ENCODE measurements around the gene C19orf33. TPM values are rescaled to one million over a fixed set of nuclear protein-coding genes. Genes with fewer than 3 reads are reported as not detected.

C19orf33 gene
- total and polyA plus RNA-seq, 9 of the 15 experiments (the other 6 are each of a cell fraction or from before 2014, with no cell fraction given) = 3.2 TPM; not detected in 8

- Histone ChIP-seq H3K4me1 (replicated peaks in 1 of 2; ENCODE audit: control insufficient read depth in 2 of 2, insufficient read depth in 2 of 2, low read length in 2 of 2) (peaks cover 13 to 34% of the 10 kb centered on the region in 2 experiments; a peak in 4 of 5 replicates), H3K9me1 (ENCODE audit: control insufficient read depth, insufficient read depth, low read length) (no peaks in the 10 kb centered on the region), H3K36me3 (ENCODE audit: control insufficient read depth, insufficient read depth, low read length) (no peaks in the 10 kb centered on the region), H3K4me2 (ENCODE audit: insufficient read depth, low read length) (peak overlapping the region; percentile 86), H3K9ac (ENCODE audit: insufficient read depth in 1 of 2, low read depth in 2 of 2, low read length in 2 of 2) (peak overlapping the region; percentile 42 to 92), H2AFZ (ENCODE audit: low read depth, low read length) (peak overlapping the region; percentile 97), H3K4me3 (peak overlapping the region; percentile 85; the same call in 1 of the 2 replicates), H3K27ac (ENCODE audit: extremely low read depth, low read depth, low read length) (no peak overlapping the region), H4K20me1 (replicated peaks; ENCODE audit: control insufficient read depth, insufficient read depth, low read length) (no peaks in the 10 kb centered on the region), H3K9me3 (replicated peaks; ENCODE audit: control insufficient read depth, insufficient read depth, low read depth, low read length) (no peaks in the 10 kb centered on the region), H3K79me2 (ENCODE audit: control insufficient read depth, insufficient read depth, low read length) (peaks cover 2% of the 10 kb centered on the region; the same call in 1 of the 3 replicates), H3K27me3 (ENCODE audit: control insufficient read depth in 2 of 2, insufficient read depth in 2 of 2, low read length in 2 of 2) (no peaks in the 10 kb centered on the region)
- ChIA-PET POLR2A (interaction anchor here (0.7 to 2.6 kb wide), 4 partner anchors 10 to 47 kb away, joined by 4 to 8 read pairs (median 5); no protein-coding TSS in a partner anchor), CTCF (ENCODE audit: low intra/inter-chr PET ratio) (no interaction called here)
- WGBS (ENCODE audit: insufficient coverage, low coverage, missing lambda C conversion rate) = 46% methylated on average over 10 of the region's 10 CpGs
- no peak for FAIRE-seq
- TF ChIP-seq ZBED1 (IDR thresholded peaks at IDR 0.05) = no peak
- TF ChIP-seq MLX (CRISPR knock-in tag; conservative IDR thresholded peaks at IDR 0.05) = 0 out of 4 replicates have a peak, but pooled peaks of 1 of the 2 experiments have one; percentile 66
- 0 out of 2 replicates have a peak, but pooled peaks have one; percentile 46 for TF ChIP-seq RREB1 (CRISPR knock-in tag; IDR thresholded peaks at IDR 0.05)
- TSS peak; percentile 45 for BruUV-seq (replicated peaks)
- DNase-seq (ENCODE audit: extremely low read depth in 1 of 4, low spot score in 3 of 4) = no peak
- in situ Hi-C loops (cut with MboI) (loop anchor here (25.0 kb wide), 1 partner anchor 425 kb away; the partner anchor contains the start of genes SIPA1L3 and WDR87), intact Hi-C loops (cut with micrococcal nuclease) (loop anchor here (5.0 kb wide), 1 partner anchor 50 kb away; the partner anchor contains the start of genes GGN and SPRED3)
- no peak for ATAC-seq
Measured at GRCh38 chr19:38337360-38337653, 33.3 kb downstream of the C19orf33 start.

Measured in K562 (cell line).